Panc1 (cell line): ENCODE measurements around the gene MYL2.

ENCODE experiments used
- POLR2AphosphoS5 ChIP-seq: IDR thresholded peaks from 2 replicates; pipeline ENCODE4 v1.6.1; 2012; ENCODE audit warnings: mild to moderate bottlenecking, low read depth, low read length, moderate library complexity
- TF ChIP-seq, protein P1 (sequence below): fragments of 450-650 bp; IDR thresholded peaks from 2 replicates; pipeline ENCODE4 v1.5.1; 2017; ENCODE audit warnings: mild to moderate bottlenecking

DNA sequence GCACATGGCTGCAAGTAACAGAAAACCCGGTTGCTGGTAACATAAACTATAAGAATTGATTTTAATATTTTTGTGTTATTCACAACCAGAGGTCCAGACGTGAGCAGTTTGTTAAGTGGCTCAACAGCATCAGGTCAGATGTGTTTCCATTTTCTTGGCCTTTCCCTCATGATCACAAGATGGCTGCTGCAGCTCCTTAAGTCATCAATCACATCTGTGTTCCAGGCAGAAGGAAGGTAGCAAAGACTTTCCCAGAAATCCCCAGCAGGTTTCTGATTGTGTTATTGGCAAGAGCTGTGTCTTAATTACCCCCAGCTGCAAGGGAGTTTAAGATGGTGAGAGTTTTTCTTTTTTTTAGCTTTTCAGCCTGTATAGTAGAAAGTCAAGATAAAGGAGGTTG is 40.4 kb upstream of the MYL2 start:
- TF ChIP-seq, protein P1, sequence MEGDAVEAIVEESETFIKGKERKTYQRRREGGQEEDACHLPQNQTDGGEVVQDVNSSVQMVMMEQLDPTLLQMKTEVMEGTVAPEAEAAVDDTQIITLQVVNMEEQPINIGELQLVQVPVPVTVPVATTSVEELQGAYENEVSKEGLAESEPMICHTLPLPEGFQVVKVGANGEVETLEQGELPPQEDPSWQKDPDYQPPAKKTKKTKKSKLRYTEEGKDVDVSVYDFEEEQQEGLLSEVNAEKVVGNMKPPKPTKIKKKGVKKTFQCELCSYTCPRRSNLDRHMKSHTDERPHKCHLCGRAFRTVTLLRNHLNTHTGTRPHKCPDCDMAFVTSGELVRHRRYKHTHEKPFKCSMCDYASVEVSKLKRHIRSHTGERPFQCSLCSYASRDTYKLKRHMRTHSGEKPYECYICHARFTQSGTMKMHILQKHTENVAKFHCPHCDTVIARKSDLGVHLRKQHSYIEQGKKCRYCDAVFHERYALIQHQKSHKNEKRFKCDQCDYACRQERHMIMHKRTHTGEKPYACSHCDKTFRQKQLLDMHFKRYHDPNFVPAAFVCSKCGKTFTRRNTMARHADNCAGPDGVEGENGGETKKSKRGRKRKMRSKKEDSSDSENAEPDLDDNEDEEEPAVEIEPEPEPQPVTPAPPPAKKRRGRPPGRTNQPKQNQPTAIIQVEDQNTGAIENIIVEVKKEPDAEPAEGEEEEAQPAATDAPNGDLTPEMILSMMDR = no peak
- no peak for TF ChIP-seq POLR2AphosphoS5
